Stimulated activated CD8-positive, alpha-beta memory T cell treated with anti-CD3 and anti-CD28 coated beads, Interleukin-2, amount 100 ng/mL, for 48 hours (primary cell): ENCODE measurements around the gene SETD7.

Experiments
- DNase-seq, 2 donors: peaks; one replicate each; pipeline ENCODE4 v3.0.0-alpha.2; 2020; ENCODE audit warnings: low read depth in 2 of 2

Gene SETD7

DNA sequence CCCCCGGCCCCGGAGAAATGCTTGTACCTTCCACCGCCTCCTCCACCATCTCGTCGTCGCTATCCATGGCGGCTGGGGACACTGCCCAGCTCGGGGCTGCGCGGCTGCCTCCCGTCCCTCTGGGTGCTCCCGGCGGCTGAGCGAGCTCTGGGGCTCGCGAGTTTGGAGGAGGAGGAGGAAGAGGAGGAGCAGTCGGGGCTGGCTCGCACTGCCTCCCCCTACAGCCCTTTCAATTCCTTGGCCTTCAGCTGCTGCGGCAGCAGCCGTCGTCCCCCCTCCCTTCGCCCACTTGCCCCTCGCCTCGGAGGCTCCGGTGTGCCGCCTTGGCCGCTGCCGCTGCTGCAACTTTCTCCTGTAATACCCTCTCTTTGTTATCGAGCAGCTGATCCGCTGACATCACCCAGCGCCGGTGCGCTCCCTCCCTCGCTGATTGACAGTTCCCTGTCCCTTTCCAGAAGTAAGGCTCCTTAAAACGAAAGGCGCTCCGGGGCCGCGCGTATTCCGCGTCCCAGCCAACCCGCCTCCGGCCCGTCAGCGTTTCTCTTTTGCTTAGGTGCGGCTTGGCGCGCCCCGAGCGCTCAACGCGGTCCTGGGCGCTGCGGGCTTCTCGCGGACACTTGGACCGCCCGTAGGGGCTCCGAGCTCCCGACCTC lies at the start of gene SETD7:
SETD7 (minus strand) TSS at position 149 of the 653 bp plus-strand sequence; CDS start at position 67, 82 bp downstream.
- peak; percentile 31 to 39 for DNase-seq

DNA sequence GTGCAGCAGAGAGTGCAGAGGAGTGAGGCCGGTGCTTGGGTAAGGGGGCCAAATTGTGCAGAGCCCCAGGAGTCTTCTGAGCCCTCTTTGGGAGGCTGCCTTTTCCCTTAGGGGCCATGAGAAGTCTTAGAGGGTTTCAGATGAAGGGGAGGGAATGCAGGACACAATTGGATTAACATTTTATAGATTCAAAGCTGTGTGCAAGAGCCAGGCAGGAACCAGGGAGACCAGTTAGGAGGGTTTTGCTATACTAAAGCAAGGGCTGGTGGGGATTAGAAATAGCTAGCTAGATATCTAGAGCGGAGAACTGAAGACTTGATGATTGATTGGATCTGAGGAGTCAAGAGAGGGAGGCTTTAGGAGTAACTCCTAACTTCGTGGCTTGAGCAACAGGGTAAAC lies 49.5 kb upstream of the SETD7 start:
- no peak for DNase-seq

DNA sequence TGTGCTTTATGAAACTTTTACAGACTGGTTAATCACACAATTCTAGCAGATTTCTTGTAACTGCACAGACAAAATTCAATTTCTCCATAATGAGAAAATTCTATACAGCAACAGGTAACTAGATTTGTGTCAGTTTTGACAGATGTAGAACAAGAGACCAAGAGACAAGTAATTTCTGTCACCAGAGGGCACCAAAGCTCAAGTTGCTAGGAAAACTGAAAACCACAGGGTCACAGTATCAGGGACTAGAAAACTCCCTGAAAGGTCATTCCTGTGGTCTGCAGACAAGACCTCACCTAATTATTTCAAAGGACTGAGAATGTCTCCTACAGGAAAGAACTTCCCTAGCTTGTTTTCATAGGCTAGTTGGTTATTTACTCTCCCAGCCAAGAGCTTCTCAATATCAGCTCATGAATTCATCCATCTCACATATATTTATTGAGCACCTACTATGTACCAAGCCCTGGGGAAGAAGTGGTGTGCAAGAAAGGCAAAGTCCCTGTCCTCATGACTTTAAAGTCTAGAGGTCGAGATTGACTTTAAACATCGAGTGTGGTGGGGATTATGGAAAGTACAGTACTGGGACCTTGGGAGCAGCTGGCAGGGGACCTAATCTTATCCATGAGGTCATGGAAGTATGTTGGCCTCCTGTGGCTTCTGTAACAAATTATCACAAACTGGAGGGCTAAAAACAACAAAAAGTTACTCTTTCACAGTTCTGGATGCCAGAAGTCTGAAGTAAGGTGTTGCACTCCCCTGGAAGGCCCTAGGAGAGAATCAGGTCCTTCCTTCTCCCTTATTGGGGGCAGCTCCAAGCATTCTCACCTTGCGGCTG lies 47.8 kb upstream of the SETD7 start:
- no peak for DNase-seq

DNA sequence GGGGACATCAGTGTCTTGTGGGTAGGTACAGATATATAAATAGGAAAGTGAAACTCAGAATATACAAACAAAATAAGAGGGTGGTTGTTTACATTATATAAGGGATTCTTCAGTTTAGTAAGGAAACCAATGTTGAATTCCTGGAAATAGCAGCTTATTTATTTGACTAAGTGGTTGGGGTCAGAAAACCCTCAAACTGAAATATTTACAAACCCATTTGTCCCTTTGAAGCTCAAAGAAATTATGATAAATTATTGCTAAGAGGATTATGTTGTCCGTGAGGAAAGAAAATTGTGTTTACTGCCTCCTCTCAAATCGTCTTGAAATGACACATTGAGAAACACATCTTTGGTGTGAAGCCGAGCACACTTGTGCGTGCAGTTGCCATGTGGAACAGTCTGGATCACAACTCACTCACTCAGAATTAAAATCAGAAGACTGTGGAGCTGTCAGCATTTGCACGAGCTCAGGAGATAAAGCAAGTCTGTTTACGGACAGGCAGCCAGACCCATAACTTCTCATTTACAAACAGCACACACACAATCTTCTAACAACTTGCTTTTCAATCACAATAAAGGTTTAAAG lies 46.8 kb upstream of the SETD7 start:
- no peak for DNase-seq

DNA sequence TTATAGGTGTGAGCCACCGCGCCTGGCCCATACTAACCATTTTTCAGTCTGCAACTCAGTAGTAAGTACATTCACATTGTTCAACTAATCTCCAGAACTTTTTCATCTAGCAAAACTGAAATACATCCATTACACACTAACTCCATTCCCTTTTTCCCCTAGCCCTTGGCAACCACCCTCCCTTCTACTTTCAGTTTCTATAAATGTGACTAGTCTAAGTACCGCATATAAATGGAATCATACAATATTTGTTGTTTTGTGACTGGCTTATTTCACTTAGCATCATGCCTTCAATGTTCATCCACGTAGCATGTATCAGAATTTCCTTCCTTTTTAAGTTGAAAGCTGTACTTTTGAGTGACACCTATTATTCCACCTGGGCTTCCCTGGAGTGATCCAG lies 44.6 kb upstream of the SETD7 start:
- DNase-seq = no peak

DNA sequence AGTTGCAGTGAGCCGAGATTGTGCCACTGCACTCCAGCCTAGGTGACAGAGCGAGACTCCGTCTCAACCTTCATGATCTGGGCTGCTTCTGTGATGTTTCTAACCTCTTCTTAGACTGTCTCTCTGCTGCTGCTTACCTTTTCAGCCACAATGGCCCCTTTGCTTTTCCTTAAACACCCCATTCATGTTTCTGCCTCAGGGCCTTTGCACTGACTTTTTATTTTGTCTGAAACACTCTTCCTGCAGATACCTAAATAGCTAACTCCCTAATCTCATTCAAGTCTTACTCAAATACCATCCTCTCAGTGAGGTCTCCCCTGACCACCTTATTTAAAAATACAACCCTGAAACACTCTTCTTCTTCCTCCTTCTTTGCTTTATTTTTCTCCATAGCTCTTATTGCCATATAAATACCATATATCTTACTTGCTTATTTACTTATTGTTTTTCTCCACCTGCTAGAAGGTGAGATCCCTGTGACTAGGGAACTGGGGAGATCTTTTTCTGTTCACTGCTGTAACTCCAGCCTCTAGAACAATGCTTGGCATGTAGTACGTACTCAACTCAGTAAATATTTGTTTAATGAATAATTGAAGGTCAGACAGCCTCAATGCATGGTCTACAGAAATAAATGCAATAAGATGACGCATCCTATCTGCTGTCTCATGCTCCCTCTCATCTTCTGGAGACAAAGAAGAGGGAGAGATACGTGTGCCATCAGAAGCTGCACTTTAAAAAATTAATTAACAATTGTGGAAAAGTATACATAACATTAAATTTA lies 43.8 kb upstream of the SETD7 start:
- no peak for DNase-seq

DNA sequence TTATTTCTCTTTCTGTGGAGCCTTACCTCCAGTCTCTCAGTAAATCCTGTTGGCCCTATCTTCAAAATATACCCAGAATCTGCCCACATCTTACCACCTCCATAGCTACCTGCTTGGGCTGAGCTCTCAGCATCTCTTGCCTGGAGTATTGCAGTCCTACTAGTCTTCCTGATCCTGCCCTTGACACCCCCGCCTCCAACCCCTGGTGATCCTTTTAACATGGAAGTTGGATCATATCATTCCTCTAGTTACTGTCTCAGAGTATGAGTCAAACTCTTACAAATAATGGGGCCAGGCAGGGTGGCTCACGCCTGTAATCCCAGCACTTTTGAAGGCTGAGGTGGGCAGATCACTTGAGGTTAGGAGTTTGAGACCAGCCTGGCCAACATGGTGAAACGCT lies 43.1 kb upstream of the SETD7 start:
- DNase-seq = no peak

DNA sequence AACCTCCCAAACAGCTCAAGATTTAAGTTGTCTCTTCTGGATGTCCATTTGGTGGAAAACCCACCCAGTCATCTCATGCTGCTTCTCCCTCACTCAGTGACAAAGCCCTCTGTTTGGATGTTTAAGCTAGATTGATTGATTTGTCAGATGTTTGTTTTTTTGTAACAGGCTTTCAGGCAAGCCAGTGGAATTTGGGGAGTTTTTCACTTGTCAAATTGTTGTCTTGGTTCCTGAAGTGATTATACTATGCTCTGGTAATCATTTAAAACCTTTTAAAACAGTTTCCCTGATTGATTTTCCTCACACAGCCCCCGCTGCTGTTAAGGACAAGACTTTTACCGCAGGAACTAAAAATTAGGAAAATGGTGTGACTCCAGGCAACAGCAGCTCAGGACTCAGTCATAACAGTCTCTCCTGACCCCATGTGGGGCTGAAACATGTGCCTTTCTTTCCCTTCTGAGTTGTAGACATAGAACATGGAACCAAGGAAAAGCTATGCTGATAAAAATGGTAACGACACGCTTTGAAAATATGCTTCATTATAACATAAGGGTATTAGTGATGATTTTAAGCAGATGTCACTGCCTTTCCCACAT lies 40.8 kb upstream of the SETD7 start:
- DNase-seq = no peak

DNA sequence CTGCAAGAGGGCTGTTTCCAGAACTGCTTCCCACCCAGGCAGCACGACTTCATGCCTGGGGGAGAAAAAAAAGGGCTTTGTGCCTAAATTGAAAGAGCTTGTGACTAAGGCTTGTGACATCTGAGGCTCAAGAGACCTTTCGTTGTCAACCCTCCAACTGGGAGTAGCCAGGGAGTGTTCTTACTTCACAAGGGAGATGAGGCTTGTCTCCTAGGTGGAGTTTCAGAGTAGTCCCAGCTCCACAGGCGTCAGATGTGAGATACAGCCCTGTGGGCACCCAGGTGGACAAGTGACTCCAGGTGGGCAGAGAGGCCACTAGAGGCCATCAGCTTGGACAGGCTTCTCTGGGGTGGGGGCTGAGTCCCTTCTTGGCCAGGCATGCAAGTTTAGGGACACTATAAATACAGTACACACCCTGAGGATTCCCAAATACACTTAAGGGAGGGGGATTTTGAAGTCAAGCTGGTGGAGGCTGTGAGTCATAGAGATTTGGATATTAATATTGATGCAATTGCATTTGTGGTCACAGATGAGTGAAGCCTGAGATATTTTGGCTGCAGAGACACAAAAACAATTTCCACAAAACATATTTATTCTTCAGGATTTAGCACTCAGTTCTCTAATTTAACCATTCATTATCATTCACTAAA lies 40.1 kb upstream of the SETD7 start:
- no peak for DNase-seq

DNA sequence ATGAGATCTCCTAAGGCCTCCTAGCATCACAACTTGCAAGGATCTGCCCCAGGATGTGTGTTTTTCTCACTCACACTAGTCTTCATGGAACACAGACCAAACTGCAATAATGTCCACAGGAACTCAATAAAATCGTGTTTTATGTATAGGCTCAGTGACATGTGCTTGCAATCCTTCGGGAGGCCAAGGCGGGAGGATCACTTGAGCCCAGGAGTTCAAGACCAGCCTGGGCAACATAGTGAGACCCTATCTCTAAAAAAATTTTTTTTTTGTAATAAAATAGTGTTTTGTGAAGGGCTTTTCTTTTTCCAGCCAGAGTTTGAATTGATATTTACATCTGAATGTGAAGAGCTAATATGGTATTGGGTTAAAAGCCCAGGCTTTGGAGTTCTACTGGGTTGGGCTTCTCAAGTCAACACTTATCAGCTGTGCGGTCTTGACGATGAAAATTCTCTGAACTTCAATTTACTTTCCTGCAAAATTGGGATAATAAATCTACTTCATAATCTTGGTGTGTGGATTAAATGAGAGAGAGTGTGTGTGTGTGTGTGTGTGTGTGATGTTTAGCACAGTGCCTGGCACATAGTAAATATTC lies 38.7 kb upstream of the SETD7 start:
- no peak for DNase-seq

DNA sequence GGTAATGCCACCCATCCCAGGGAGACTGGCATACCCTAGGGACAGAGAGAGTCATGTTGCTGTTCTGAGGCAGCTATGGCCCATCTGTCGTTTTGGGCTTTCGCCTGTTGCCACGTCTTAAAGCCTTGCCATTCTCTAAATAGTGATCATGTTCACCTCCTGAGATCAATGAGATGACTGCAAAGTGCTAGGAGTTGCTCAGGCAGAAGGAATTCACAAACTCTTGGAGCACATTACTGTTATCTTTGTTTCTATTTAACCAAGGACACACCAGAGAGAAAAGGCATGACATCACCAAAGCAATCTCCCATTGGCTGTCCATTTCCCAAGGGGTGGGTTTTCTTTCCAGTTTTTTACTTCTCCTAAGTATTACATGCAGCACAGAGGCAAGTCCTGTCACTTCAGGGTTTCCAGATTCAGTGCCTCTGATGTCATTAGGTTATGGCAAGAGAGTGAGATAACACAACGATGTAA lies 37.1 kb upstream of the SETD7 start:
- no peak for DNase-seq

DNA sequence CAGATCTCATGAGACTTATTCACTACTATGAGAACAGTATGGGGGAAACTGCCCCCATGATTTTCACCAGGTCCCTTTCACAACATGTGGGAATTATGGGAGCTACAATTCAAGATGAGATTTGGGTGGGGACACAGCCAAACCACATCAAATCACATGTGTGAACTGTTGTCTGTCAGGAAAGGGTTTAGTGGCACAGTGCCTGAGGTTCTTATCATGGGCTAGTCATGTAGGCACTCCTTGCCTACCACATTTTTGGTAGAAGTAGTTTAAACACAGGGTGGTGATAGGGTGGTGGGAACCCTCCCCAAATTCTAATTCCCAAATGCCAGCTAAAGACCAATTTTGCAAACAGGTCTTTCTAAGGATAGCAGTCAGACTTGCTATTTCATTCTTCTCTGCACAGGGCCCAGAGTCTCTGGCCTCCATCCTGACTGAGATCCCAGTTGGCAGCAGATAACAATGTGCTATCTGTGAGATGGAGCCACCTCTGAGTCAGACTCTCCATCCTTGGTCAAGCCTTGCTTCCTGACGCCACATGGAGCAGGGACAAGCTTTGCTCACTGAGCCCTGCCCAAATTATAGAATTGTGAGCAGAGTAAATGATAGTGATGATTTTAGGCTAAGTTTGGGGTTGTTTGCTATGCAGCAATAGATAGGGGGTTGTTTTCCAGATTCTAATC lies 33.5 kb upstream of the SETD7 start:
- DNase-seq = no peak

DNA sequence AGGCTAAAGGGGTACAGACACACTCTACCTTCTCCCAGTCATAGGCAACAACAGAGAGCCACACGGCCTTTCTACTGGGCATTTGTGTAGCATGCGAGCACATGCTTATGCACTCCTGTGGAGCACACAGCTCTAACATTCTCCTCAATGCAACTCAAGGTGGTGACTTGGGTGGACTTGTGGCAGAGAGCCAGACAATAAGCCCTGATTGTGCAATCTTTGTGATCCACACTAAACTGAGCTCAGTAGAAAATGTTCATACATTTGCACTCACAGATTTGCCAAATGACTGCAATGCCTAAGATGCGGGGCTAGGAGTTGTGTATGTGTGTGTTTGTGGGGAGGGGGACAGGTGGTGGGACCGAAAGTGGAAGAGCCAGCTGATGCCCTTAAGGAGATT lies 31.4 kb upstream of the SETD7 start:
- no peak for DNase-seq

DNA sequence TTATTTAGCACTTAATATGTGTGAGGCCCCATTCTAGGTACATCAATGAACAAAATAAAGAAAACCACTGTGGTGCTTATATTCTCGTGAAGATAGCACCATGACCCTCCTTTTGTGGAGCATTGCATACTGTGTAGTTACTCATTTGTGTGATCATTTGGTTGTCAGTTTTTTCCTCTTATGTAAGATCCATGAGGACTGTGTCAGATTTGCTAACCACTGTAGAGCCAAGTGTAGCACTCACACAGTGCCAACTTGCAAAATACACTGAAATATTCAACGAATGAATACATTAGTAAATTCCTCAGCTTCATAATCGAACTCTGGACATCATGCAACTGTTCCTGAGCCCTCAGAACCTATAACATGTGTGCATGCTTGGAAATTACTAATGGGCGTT lies 29.5 kb upstream of the SETD7 start:
- DNase-seq = no peak

DNA sequence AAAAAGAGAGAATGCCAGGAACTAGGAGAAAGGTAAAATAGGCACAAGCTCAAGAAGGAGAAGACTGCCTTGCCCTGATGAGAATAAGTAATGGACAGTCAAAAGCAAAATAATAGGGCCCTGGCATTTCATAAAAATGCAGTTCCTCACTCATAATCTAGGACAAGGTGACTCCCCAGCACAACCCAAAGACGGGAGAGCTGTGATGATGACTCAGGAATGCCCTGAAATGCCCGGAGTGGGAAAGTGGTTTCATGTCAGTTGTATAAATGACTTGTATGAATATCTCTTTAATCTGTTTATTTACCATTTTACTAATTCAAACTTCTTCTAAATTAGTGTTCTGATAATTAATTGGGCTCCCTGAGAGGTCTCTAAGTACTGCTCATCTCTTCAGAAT lies 28.8 kb upstream of the SETD7 start:
- DNase-seq = no peak

DNA sequence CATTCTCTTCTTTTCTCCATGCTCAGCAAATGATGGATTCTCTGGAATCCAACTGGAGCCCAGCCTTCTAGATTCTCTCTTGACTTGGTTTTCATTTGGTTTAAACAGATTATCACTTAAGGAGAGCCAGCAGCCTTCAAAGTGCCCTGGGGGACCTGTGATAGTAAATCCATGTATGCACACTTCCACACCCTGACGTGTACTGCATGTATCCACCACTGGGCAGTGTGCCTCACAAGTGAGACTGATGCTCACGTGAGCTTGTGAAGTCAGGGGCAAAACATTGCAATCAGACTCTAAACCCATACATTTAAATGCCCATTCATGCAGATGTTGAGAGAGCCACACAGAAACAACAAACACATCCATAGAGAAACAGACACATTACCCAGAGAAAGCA lies 28.0 kb upstream of the SETD7 start:
- no peak for DNase-seq

DNA sequence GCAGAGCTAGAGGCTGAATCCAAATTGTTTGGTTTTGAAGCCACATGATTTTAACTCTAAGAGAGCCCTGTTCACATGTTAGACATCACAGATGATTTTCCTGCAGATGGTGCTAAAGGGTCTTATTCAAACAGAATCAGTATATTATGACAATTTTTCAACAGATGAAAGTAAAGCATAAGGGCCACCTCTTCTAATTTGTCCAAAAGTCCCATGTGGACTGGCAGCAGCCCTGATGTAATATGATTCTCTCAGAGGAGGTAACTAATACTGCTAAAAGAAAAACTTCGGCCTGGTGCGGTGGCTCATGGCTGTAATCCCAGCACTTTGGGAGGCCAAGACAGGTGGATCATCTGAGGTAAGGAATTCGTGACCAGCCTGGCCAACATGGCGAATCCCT lies 26.0 kb upstream of the SETD7 start:
- no peak for DNase-seq

DNA sequence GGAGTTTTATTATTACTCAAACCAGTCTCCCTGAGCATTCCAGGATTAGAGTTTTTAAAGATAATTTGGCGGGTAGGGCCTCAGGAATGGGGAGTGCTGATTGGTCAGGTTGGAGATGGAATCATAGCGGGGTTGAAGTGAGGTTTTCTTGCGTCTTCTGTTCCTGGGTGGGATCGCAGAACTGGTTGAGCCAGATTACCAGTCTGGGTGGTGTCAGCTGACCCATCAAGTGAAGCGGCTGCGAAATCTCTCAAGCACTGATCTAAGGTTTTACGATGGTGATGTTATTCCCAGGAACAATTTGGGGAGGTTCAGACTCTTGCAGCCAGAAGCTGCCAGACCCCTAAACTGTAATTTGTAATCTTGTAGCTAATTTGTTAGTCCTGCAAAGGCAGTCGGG lies 25.1 kb upstream of the SETD7 start:
- DNase-seq = no peak

DNA sequence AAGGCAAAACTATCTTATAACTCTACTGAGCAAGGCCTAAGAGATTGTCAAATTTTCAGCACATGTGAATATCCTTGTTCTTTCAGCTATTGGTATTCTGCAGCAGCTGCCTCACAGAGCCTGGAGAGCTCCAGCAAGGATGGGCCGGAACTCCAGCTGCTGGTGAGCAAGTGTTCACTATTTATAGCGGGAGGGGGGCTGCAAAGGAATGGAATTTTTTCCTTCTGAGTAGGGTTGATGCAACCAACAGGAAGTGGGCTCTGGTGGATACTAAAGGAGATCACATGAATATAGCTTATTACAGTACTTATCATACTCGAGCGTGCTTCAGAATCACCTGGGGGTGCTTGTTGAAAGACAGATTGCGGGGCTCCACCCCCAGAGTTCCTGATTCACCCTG lies 20.2 kb upstream of the SETD7 start:
- DNase-seq = no peak

DNA sequence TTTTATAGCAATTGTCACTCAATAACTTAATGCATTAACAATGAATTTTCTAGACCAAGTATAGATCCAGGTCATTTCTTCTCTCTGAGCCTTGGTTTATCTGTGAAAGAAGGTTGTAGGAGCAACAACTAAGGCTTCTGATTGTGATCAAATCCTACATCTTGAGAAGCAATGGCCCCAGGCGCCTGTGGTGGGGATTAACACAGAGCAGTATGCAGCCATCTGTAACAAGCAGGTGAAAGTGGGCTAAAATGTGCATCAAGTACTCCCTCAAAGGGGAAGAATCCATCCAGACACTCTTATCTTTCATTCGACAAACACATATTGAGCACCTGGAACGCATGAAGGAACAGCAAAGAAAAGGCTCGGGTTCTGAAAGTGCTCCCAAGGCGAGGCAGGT lies 19.1 kb upstream of the SETD7 start:
- DNase-seq = no peak
